Astrocyte (in vitro differentiated cells and primary cell): ENCODE results near the gene RMP24.
A peak's percentile ranks its signal among the peaks of the same experiment; 100 is the strongest.

ENCODE experiments used
- DNase-seq: peaks from one replicate; pipeline ENCODE4 v3.0.0-alpha.2; 2010; ENCODE audit warnings: low read depth
- FAIRE-seq: peaks from 2 replicates; lab custom pipeline; 2011; peaks lifted over from hg19 to GRCh38; lab: Jason Lieb, UNC
- H2AFZ ChIP-seq: 2 replicates; pipeline ENCODE4 v1.6.0; 2012; ENCODE audit warnings: low read depth, low read length, inconsistent platforms
- H3K27ac ChIP-seq: 2 replicates; pipeline ENCODE4 v1.5.1; 2011; ENCODE audit warnings: low read depth, low read length, inconsistent platforms
- H3K27me3 ChIP-seq: 2 replicates; pipeline ENCODE4 v1.6.0; 2011; ENCODE audit warnings: low read length, inconsistent platforms; ENCODE audit not compliant: insufficient read depth
- H3K36me3 ChIP-seq: 2 replicates; pipeline ENCODE4 v1.5.1; 2011; ENCODE audit warnings: low read length, inconsistent platforms; ENCODE audit not compliant: insufficient read depth
- H3K4me1 ChIP-seq: 2 replicates; pipeline ENCODE4 v1.5.1; 2011; ENCODE audit warnings: low read length, inconsistent platforms; ENCODE audit not compliant: insufficient read depth
- H3K4me2 ChIP-seq: 2 replicates; pipeline ENCODE4 v1.6.0; 2012; ENCODE audit warnings: low read length, inconsistent platforms
- H3K4me3 ChIP-seq: 2 replicates; pipeline ENCODE4 v1.5.1; 2011; ENCODE audit warnings: low read depth, mild to moderate bottlenecking, low read length, inconsistent platforms; ENCODE audit not compliant: insufficient read depth
- H3K79me2 ChIP-seq: 2 replicates; pipeline ENCODE4 v1.6.0; 2012; ENCODE audit warnings: mild to moderate bottlenecking, low read length, inconsistent platforms; ENCODE audit not compliant: insufficient read depth
- H3K9ac ChIP-seq: 2 replicates; pipeline ENCODE4 v1.6.0; 2012; ENCODE audit warnings: mild to moderate bottlenecking, low read length, inconsistent platforms
- H3K9me3 ChIP-seq: 2 replicates; pipeline ENCODE4 v1.5.1; 2012; ENCODE audit warnings: low read depth, mild to moderate bottlenecking, low read length, inconsistent platforms; ENCODE audit not compliant: insufficient read depth
- H4K20me1 ChIP-seq: 2 replicates; pipeline ENCODE4 v1.6.0; 2012; ENCODE audit warnings: low read length, inconsistent platforms; ENCODE audit not compliant: insufficient read depth
- H3K27ac Mint-ChIP-seq: one replicate; pipeline ENCODE4 v1.8.0; 2021; ENCODE audit warnings: mild to moderate bottlenecking, mixed read lengths; ENCODE audit not compliant: unreplicated experiment
- H3K27me3 Mint-ChIP-seq: one replicate; pipeline ENCODE4 v1.8.0; 2021; ENCODE audit warnings: low read depth, mixed read lengths; ENCODE audit not compliant: unreplicated experiment
- H3K36me3 Mint-ChIP-seq: one replicate; pipeline ENCODE4 v1.8.0; 2021; ENCODE audit warnings: low read depth, mixed read lengths; ENCODE audit not compliant: unreplicated experiment
- H3K4me1 Mint-ChIP-seq: one replicate; pipeline ENCODE4 v1.8.0; 2021; ENCODE audit warnings: low read depth, mixed read lengths; ENCODE audit not compliant: unreplicated experiment
- H3K4me3 Mint-ChIP-seq: one replicate; pipeline ENCODE4 v1.8.0; 2021; ENCODE audit warnings: mild to moderate bottlenecking, moderate library complexity, mixed read lengths; ENCODE audit not compliant: unreplicated experiment
- H3K9me3 Mint-ChIP-seq: one replicate; pipeline ENCODE4 v1.8.0; 2021; ENCODE audit warnings: mild to moderate bottlenecking, mixed read lengths; ENCODE audit not compliant: unreplicated experiment
- EZH2 ChIP-seq: IDR thresholded peaks from 2 replicates; pipeline ENCODE4 v1.6.1; 2012; ENCODE audit warnings: mild to moderate bottlenecking, low read length, inconsistent platforms; ENCODE audit not compliant: insufficient read depth
- TF ChIP-seq, protein P1 (sequence below): IDR thresholded peaks from 2 replicates; pipeline ENCODE4 v1.5.1; 2011; ENCODE audit warnings: low read depth, mild to moderate bottlenecking, inconsistent platforms, low read length, moderate library complexity; ENCODE audit not compliant: insufficient read depth

RMP24 gene

GRCh38 chr18:35991696-35992095, 19.2 kb downstream of the RMP24 start:
- no peak overlapping the region for H3K27ac ChIP-seq
- no peak overlapping the region for H2AFZ ChIP-seq
- H3K27me3 ChIP-seq = no peaks in the 10 kb centered on the region
- H3K9me3 Mint-ChIP-seq = no peaks in the 10 kb centered on the region
- H3K27me3 Mint-ChIP-seq = no peaks in the 10 kb centered on the region
- no peak overlapping the region for H3K27ac Mint-ChIP-seq
- FAIRE-seq = no peak
- no peaks in the 10 kb centered on the region for H3K9me3 ChIP-seq
- H3K36me3 Mint-ChIP-seq = peaks cover 7% of the 10 kb centered on the region
- no peak overlapping the region for H3K4me3 ChIP-seq
- H3K36me3 ChIP-seq = peaks cover 3% of the 10 kb centered on the region
- no peak for TF ChIP-seq EZH2
- TF ChIP-seq, protein P1, sequence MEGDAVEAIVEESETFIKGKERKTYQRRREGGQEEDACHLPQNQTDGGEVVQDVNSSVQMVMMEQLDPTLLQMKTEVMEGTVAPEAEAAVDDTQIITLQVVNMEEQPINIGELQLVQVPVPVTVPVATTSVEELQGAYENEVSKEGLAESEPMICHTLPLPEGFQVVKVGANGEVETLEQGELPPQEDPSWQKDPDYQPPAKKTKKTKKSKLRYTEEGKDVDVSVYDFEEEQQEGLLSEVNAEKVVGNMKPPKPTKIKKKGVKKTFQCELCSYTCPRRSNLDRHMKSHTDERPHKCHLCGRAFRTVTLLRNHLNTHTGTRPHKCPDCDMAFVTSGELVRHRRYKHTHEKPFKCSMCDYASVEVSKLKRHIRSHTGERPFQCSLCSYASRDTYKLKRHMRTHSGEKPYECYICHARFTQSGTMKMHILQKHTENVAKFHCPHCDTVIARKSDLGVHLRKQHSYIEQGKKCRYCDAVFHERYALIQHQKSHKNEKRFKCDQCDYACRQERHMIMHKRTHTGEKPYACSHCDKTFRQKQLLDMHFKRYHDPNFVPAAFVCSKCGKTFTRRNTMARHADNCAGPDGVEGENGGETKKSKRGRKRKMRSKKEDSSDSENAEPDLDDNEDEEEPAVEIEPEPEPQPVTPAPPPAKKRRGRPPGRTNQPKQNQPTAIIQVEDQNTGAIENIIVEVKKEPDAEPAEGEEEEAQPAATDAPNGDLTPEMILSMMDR = no peak
- H3K4me1 Mint-ChIP-seq = no peaks in the 10 kb centered on the region
- no peaks in the 10 kb centered on the region for H3K4me1 ChIP-seq
- H3K4me2 ChIP-seq = no peak overlapping the region
- no peaks in the 10 kb centered on the region for H3K79me2 ChIP-seq
- no peak overlapping the region for H3K9ac ChIP-seq
- no peaks in the 10 kb centered on the region for H4K20me1 ChIP-seq
- DNase-seq = no peak
- no peak overlapping the region for H3K4me3 Mint-ChIP-seq

GRCh38 chr18:35993013-35993412, 20.5 kb downstream of the RMP24 start:
- no peaks in the 10 kb centered on the region for H3K79me2 ChIP-seq
- DNase-seq (no peak), FAIRE-seq (no peak)
- H3K9me3 Mint-ChIP-seq = no peaks in the 10 kb centered on the region
- no peak overlapping the region for H2AFZ ChIP-seq
- H3K36me3 Mint-ChIP-seq = peaks cover 2% of the 10 kb centered on the region
- no peaks in the 10 kb centered on the region for H3K27me3 Mint-ChIP-seq
- H3K9ac ChIP-seq = no peak overlapping the region
- H4K20me1 ChIP-seq = no peaks in the 10 kb centered on the region
- no peak overlapping the region for H3K27ac ChIP-seq
- H3K4me2 ChIP-seq = no peak overlapping the region
- H3K9me3 ChIP-seq = no peaks in the 10 kb centered on the region
- no peaks in the 10 kb centered on the region for H3K27me3 ChIP-seq
- no peak overlapping the region for H3K27ac Mint-ChIP-seq
- no peaks in the 10 kb centered on the region for H3K4me1 Mint-ChIP-seq
- H3K4me3 Mint-ChIP-seq = no peak overlapping the region
- H3K4me1 ChIP-seq = no peaks in the 10 kb centered on the region
- no peak overlapping the region for H3K4me3 ChIP-seq
- TF ChIP-seq, protein P1 = no peak
- TF ChIP-seq EZH2 = no peak
- H3K36me3 ChIP-seq = peaks cover 3% of the 10 kb centered on the region

- no peak overlapping the region for H3K9ac ChIP-seq
- no peaks in the 10 kb centered on the region for H3K27me3 Mint-ChIP-seq
- H3K27ac ChIP-seq = no peak overlapping the region
- H3K79me2 ChIP-seq = no peaks in the 10 kb centered on the region
- H4K20me1 ChIP-seq = no peaks in the 10 kb centered on the region
- no peak for FAIRE-seq
- no peaks in the 10 kb centered on the region for H3K36me3 ChIP-seq
- H3K4me3 ChIP-seq = no peak overlapping the region
- TF ChIP-seq, protein P1 = peak; percentile 48
- no peak for TF ChIP-seq EZH2
- no peaks in the 10 kb centered on the region for H3K4me1 ChIP-seq
- no peaks in the 10 kb centered on the region for H3K9me3 ChIP-seq
- no peak overlapping the region for H3K4me3 Mint-ChIP-seq
- H3K36me3 Mint-ChIP-seq = no peaks in the 10 kb centered on the region
- no peak overlapping the region for H3K27ac Mint-ChIP-seq
- H3K27me3 ChIP-seq = no peaks in the 10 kb centered on the region
- no peak for DNase-seq
- H3K4me1 Mint-ChIP-seq = no peaks in the 10 kb centered on the region
- H2AFZ ChIP-seq = no peak overlapping the region
- no peak overlapping the region for H3K4me2 ChIP-seq
- H3K9me3 Mint-ChIP-seq = no peaks in the 10 kb centered on the region
These were observed 26.5 kb downstream of the RMP24 start for GRCh38 chr18:35998967-35999366.
